Measurements from ENCODE around the gene CLPSL2.

DNA sequence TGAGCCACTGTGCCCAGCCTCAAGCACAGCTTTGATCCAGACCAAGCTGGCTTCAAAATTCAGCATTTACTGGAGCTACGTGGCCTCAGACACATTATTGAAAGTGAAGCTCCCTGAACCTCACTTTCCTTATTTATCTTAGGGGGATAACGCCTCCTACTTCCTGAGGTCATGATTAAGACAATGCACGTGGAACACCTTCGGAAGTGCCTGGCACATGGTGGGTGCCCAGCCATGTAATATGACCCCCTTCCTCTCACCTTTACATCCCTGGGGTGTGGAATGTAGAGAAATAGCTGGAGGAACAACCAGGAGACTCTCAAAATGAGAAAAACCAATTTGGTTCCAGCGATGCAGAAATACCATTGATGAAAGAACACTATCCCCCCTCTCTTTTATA, 22.3 kb downstream of the CLPSL2 start:
- TF ChIP-seq, protein P1, sequence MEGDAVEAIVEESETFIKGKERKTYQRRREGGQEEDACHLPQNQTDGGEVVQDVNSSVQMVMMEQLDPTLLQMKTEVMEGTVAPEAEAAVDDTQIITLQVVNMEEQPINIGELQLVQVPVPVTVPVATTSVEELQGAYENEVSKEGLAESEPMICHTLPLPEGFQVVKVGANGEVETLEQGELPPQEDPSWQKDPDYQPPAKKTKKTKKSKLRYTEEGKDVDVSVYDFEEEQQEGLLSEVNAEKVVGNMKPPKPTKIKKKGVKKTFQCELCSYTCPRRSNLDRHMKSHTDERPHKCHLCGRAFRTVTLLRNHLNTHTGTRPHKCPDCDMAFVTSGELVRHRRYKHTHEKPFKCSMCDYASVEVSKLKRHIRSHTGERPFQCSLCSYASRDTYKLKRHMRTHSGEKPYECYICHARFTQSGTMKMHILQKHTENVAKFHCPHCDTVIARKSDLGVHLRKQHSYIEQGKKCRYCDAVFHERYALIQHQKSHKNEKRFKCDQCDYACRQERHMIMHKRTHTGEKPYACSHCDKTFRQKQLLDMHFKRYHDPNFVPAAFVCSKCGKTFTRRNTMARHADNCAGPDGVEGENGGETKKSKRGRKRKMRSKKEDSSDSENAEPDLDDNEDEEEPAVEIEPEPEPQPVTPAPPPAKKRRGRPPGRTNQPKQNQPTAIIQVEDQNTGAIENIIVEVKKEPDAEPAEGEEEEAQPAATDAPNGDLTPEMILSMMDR (IDR thresholded peaks at IDR 0.05; ENCODE audit: low read length) = no peak
- no peak for TF ChIP-seq EZH2phosphoT487 (IDR thresholded peaks at IDR 0.05; ENCODE audit: low read length)

Data from MM.1S (cell line).